Measurements from ENCODE around the gene GPR62. TPM values are rescaled to one million over a fixed set of nuclear protein-coding genes. Genes with fewer than 3 reads are reported as not detected.
A peak's percentile ranks its signal among the peaks of the same experiment; 100 is the strongest.

The GPR62 gene
- total and polyA plus RNA-seq, 2 experiments from 2014 or later, result not detected

GRCh38 chr3:51982352-51982837 is 27.2 kb downstream of the GPR62 start:
- Histone ChIP-seq H3K27ac (peak overlapping the region; percentile 93), H3F3A (ENCODE audit: insufficient read depth) (peaks cover 13% of the 10 kb centered on the region), H4K20me1 (ENCODE audit: insufficient read depth) (no peaks in the 10 kb centered on the region), H3K4me1 (ENCODE audit: insufficient read depth) (peaks cover 18% of the 10 kb centered on the region), H3K27me3 (replicated peaks; ENCODE audit: insufficient read depth) (no peaks in the 10 kb centered on the region), H3K9me3 (ENCODE audit: low read depth) (no peaks in the 10 kb centered on the region), H3K4me3 (peak overlapping the region; percentile 79), H3K4me2 (ENCODE audit: unreplicated experiment) (peak overlapping the region; percentile 96), H2AFZ (peak overlapping the region; percentile 83), H3K9me2 (ENCODE audit: insufficient read depth) (no peaks in the 10 kb centered on the region), H3K79me2 (ENCODE audit: insufficient read depth) (peaks cover 45% of the 10 kb centered on the region), H3K36me3 (ENCODE audit: low read depth) (no peaks in the 10 kb centered on the region), H3K9ac (peak overlapping the region; percentile 88)
- in situ Hi-C loops (cut with MboI), result no loop called here
- peak; percentile 59 for DNase-seq
- WGBS, 2 experiments (ENCODE audit: low coverage in 1 of 2, low lambda C conversion rate in 2 of 2, missing lambda C conversion rate in 2 of 2), result 3% methylated on average over 4 of the region's 4 CpGs
- TF ChIP-seq EZH2phosphoT487 (IDR thresholded peaks at IDR 0.05; ENCODE audit: insufficient read depth, low read depth) (no peak), EZH2 (IDR thresholded peaks at IDR 0.05; ENCODE audit: insufficient read depth, poor library complexity, severe bottlenecking) (no peak)

GRCh38 chr3:51982838-51983577 is 27.8 kb downstream of the GPR62 start, which contains the start of gene ACY1:
TSS of gene ACY1 (plus strand) at chr3:51983535. CDS start at chr3:51984065, 530 bp downstream.
- Histone ChIP-seq H3K9ac (peak within 1 kb of the TSS; percentile 88), H2AFZ (peak within 1 kb of the TSS; percentile 83), H3K9me3 (ENCODE audit: low read depth) (no peaks in the 10 kb centered on the region), H3K79me2 (ENCODE audit: insufficient read depth) (peaks cover 45% of the 10 kb centered on the region), H3F3A (ENCODE audit: insufficient read depth) (peaks cover 13% of the 10 kb centered on the region), H3K27me3 (replicated peaks; ENCODE audit: insufficient read depth) (no peaks in the 10 kb centered on the region), H4K20me1 (ENCODE audit: insufficient read depth) (no peaks in the 10 kb centered on the region), H3K36me3 (ENCODE audit: low read depth) (no peaks in the 10 kb centered on the region), H3K27ac (peak within 1 kb of the TSS; percentile 93), H3K4me1 (ENCODE audit: insufficient read depth) (peaks cover 18% of the 10 kb centered on the region), H3K4me2 (ENCODE audit: unreplicated experiment) (peak within 1 kb of the TSS; percentile 96), H3K9me2 (ENCODE audit: insufficient read depth) (no peaks in the 10 kb centered on the region), H3K4me3 (peak within 1 kb of the TSS; percentile 79)
- TF ChIP-seq EZH2phosphoT487 (IDR thresholded peaks at IDR 0.05; ENCODE audit: insufficient read depth, low read depth) (no peak), EZH2 (IDR thresholded peaks at IDR 0.05; ENCODE audit: insufficient read depth, poor library complexity, severe bottlenecking) (no peak)
- in situ Hi-C loops (cut with MboI), result no loop called here
- WGBS, 2 experiments (ENCODE audit: low coverage in 1 of 2, low lambda C conversion rate in 2 of 2, missing lambda C conversion rate in 2 of 2), result 0 to 2% methylated on average over 52 to 53 of the region's 68 CpGs
- peak; percentile 93 for DNase-seq

- Histone ChIP-seq H3K4me2 (ENCODE audit: unreplicated experiment) (peak overlapping the region; percentile 96), H3K9ac (peak overlapping the region; percentile 88), H3K4me3 (peak overlapping the region; percentile 79), H3K27me3 (replicated peaks; ENCODE audit: insufficient read depth) (no peaks in the 10 kb centered on the region), H3F3A (ENCODE audit: insufficient read depth) (peaks cover 13% of the 10 kb centered on the region), H4K20me1 (ENCODE audit: insufficient read depth) (no peaks in the 10 kb centered on the region), H3K9me3 (ENCODE audit: low read depth) (no peaks in the 10 kb centered on the region), H2AFZ (peak overlapping the region; percentile 83), H3K79me2 (ENCODE audit: insufficient read depth) (peaks cover 45% of the 10 kb centered on the region), H3K9me2 (ENCODE audit: insufficient read depth) (no peaks in the 10 kb centered on the region), H3K36me3 (ENCODE audit: low read depth) (no peaks in the 10 kb centered on the region), H3K4me1 (ENCODE audit: insufficient read depth) (peaks cover 18% of the 10 kb centered on the region), H3K27ac (peak overlapping the region; percentile 93)
- no peak for DNase-seq
- no peak for TF ChIP-seq EZH2phosphoT487 (IDR thresholded peaks at IDR 0.05; ENCODE audit: insufficient read depth, low read depth)
- no peak for TF ChIP-seq EZH2 (IDR thresholded peaks at IDR 0.05; ENCODE audit: insufficient read depth, poor library complexity, severe bottlenecking)
- 62 to 71% methylated on average over 19 to 22 of the region's 22 CpGs for WGBS, 2 experiments (ENCODE audit: low coverage in 1 of 2, low lambda C conversion rate in 2 of 2, missing lambda C conversion rate in 2 of 2)
- in situ Hi-C loops (cut with MboI), result no loop called here
Measured at GRCh38 chr3:51983578-51984268, 28.5 kb downstream of the GPR62 start.

GRCh38 chr3:51984269-51984647 is 29.1 kb downstream of the GPR62 start:
- no peaks in the 10 kb centered on the region for H3K27me3 ChIP-seq (replicated peaks; ENCODE audit: insufficient read depth)
- H3K4me1 ChIP-seq (ENCODE audit: insufficient read depth), result peaks cover 18% of the 10 kb centered on the region
- peak overlapping the region; percentile 79; the same call in 1 of the 2 replicates for H3K4me3 ChIP-seq
- in situ Hi-C loops (cut with MboI), result no loop called here
- no peaks in the 10 kb centered on the region for H3K9me2 ChIP-seq (ENCODE audit: insufficient read depth)
- no peaks in the 10 kb centered on the region for H4K20me1 ChIP-seq (ENCODE audit: insufficient read depth)
- TF ChIP-seq EZH2 (IDR thresholded peaks at IDR 0.05; ENCODE audit: insufficient read depth, poor library complexity, severe bottlenecking) (no peak), EZH2phosphoT487 (IDR thresholded peaks at IDR 0.05; ENCODE audit: insufficient read depth, low read depth) (no peak)
- H3K79me2 ChIP-seq (ENCODE audit: insufficient read depth), result peaks cover 45% of the 10 kb centered on the region
- no peak for DNase-seq
- peak overlapping the region; percentile 96 for H3K4me2 ChIP-seq (ENCODE audit: unreplicated experiment)
- H3K9ac ChIP-seq, result peak overlapping the region; percentile 88
- peaks cover 13% of the 10 kb centered on the region for H3F3A ChIP-seq (ENCODE audit: insufficient read depth)
- peak overlapping the region; percentile 93 for H3K27ac ChIP-seq
- no peak overlapping the region for H2AFZ ChIP-seq
- no peaks in the 10 kb centered on the region for H3K36me3 ChIP-seq (ENCODE audit: low read depth)
- H3K9me3 ChIP-seq (ENCODE audit: low read depth), result no peaks in the 10 kb centered on the region

Measured in GM23248 (cell line).